LNCAP (cell line): ENCODE data around the gene TIGD3.

Experiments
- CTCF ChIP-seq: fragments of 450-650 bp; IDR thresholded peaks from 2 replicates; pipeline ENCODE4 v1.5.1; 2017; ENCODE audit warnings: mild to moderate bottlenecking

TIGD3 gene

GRCh38 chr11:65389294-65389980 is 34.9 kb downstream of the TIGD3 start:
- no peak for TF ChIP-seq CTCF

GRCh38 chr11:65390099-65390941 is 35.8 kb downstream of the TIGD3 start:
- no peak for TF ChIP-seq CTCF

- no peak for TF ChIP-seq CTCF
These were observed 36.4 kb downstream of the TIGD3 start for GRCh38 chr11:65390996-65391395.

GRCh38 chr11:65392186-65392829 is 37.8 kb downstream of the TIGD3 start:
- no peak for TF ChIP-seq CTCF

- no peak for TF ChIP-seq CTCF
These were observed 38.3 kb downstream of the TIGD3 start for GRCh38 chr11:65392899-65393298.

- no peak for TF ChIP-seq CTCF
These were observed 39.0 kb downstream of the TIGD3 start for GRCh38 chr11:65393513-65394079.

GRCh38 chr11:65394125-65394536 is 39.6 kb downstream of the TIGD3 start:
- no peak for TF ChIP-seq CTCF
